Right cardiac atrium (tissue), 5 donors: ENCODE results near the gene ST6GALNAC2. TPM values are rescaled to one million over a fixed set of nuclear protein-coding genes. Genes with fewer than 3 reads are reported as not detected.
A peak's percentile ranks its signal among the peaks of the same experiment; 100 is the strongest.
"Not testable (repeated sequence)": the region's sequence is repeated elsewhere in the genome, so short reads cannot be mapped to it uniquely, and the experiment has no call there.

Experiments used
- ATAC-seq, 2 donors: fragments of 200-7000 bp; cut with Tn5 transposase; one replicate each; pipeline versions ENCODE4 v1.8.0 to v1.9.1; 2020; ENCODE audit warnings: moderate library complexity in 2 of 2, mild to moderate bottlenecking in 1 of 2
- DNase-seq, 3 donors: peaks; one replicate each; pipeline ENCODE4 v3.0.0-alpha.2; 2020
- H3K27ac ChIP-seq: one replicate; pipeline ENCODE4 v1.5.1; 2013; ENCODE audit warnings: mild to moderate bottlenecking, low read length, control low read depth, moderate library complexity
- H3K27me3 ChIP-seq: one replicate; pipeline ENCODE4 v1.6.1; 2013; ENCODE audit not compliant: control insufficient read depth, insufficient read depth
- H3K4me1 ChIP-seq: one replicate; pipeline ENCODE4 v1.6.1; 2013; ENCODE audit warnings: low read length; ENCODE audit not compliant: control insufficient read depth, insufficient read depth
- H3K4me3 ChIP-seq: one replicate; pipeline ENCODE4 v1.5.1; 2013; ENCODE audit warnings: low read length, control low read depth
- H3K9me3 ChIP-seq: one replicate; pipeline ENCODE4 v1.6.1; 2013; ENCODE audit warnings: low read length; ENCODE audit not compliant: control insufficient read depth
- WGBS: extraction: QIAGEN DNeasy Blood & Tissue Kit; methylation state at CpG from one replicate; pipeline ENCODE4 v1.1.7; 2013; 5-methylcytosine and 5-hydroxymethylcytosine counted together
- intact Hi-C, 4 donors: fragments of 100-400 bp; cut with DNase I; formaldehyde crosslinking; loops; one replicate each; pipeline versions ENCODE4 v1.11.0 to v1.14.0; 2022 to 2023
- polyA plus RNA-seq: library from polyadenylated mRNA; stranded (reverse); fragments of 200-250 nt; gene quantifications from one replicate; pipeline ENCODE4 v1.2.3, GENCODE V29; 2013
- total RNA-seq, 4 donors: library from RNA; stranded (reverse); fragmentation: NEBNext Ultra II Directional; extraction: Animal tissue kit (Norgen Biotek cat#: 25700); gene quantifications; one replicate each; pipeline ENCODE4 v1.2.1, GENCODE V29; 2021
- donor health status: healthy with polysubstance abuse.
- donor health status: DM: no; HTN: yes; CAD: no.
- donor health status: DM: no; HTN: no; CAD: no.
- donor health status: DM: no; HTN: yes; CAD: no; lungs with severe emphysema.
- donor health status: DM: yes; HTN: yes; CAD: no.

ST6GALNAC2 gene
- total and polyA plus RNA-seq, 5 donors: 4.0 to 5.8 (median 5.3) TPM

- Histone ChIP-seq H3K27me3 (no peaks in the 10 kb centered on the region), H3K9me3 (no peaks in the 10 kb centered on the region), H3K4me1 (peaks cover 9% of the 10 kb centered on the region), H3K27ac (peak overlapping the region; percentile 97), H3K4me3 (no peak overlapping the region)
- intact Hi-C loops: no loop called here
- ATAC-seq (no peak), DNase-seq (peak; percentile 29 to 52 (median 38))
- WGBS: 70% methylated on average over 18 of the region's 18 CpGs
Observed at GRCh38 chr17:76531486-76532038, 54.1 kb downstream of the ST6GALNAC2 start.

GRCh38 chr17:76530811-76531485 lies 54.7 kb downstream of the ST6GALNAC2 start:
- H3K27me3 ChIP-seq: no peaks in the 10 kb centered on the region
- WGBS: 74% methylated on average over 32 of the region's 32 CpGs
- no peak overlapping the region for H3K4me3 ChIP-seq

GRCh38 chr17:76530095-76530723 lies 55.5 kb downstream of the ST6GALNAC2 start:
- DNase-seq (no peak), ATAC-seq (peak; percentile 59 to 61)
- peak overlapping the region; percentile 97 for H3K27ac ChIP-seq
- no peaks in the 10 kb centered on the region for H3K9me3 ChIP-seq
- H3K4me3 ChIP-seq: no peak overlapping the region
- no peaks in the 10 kb centered on the region for H3K27me3 ChIP-seq
- intact Hi-C loops: no loop called here
- peaks cover 10% of the 10 kb centered on the region for H3K4me1 ChIP-seq
- WGBS: 29% methylated on average over 23 of the region's 23 CpGs

More at GRCh38 chr17:76530811-76531485, 54.7 kb downstream of the ST6GALNAC2 start:
- Histone ChIP-seq H3K9me3 (no peaks in the 10 kb centered on the region), H3K4me1 (peaks cover 9% of the 10 kb centered on the region), H3K27ac (peak overlapping the region; percentile 97)
- DNase-seq: peak; percentile 24 to 71 (median 65)
- ATAC-seq: no peak
- intact Hi-C loops: no loop called here

- Histone ChIP-seq H3K4me1 (peaks cover 16% of the 10 kb centered on the region), H3K4me3 (no peak overlapping the region), H3K27me3 (no peaks in the 10 kb centered on the region), H3K27ac (peak overlapping the region; percentile 97), H3K9me3 (no peaks in the 10 kb centered on the region)
- ATAC-seq (peak; percentile 83 to 84), DNase-seq (peak; percentile 96 to 98 (median 97))
- intact Hi-C loops: loop anchor here in 2 of 4 donors (10.0 kb wide), 2 partner anchors 55 to 95 kb away; partner anchors contain the start of gene ST6GALNAC2 (in 1 of the 2)
- WGBS: 35% methylated on average over 20 of the region's 20 CpGs
Observed at GRCh38 chr17:76529224-76530094, 56.2 kb downstream of the ST6GALNAC2 start.

- intact Hi-C loops: loop anchor here in 2 of 4 donors (10.0 kb wide), 2 partner anchors 56 to 96 kb away; partner anchors contain the start of gene ST6GALNAC2 (in 1 of the 2)
- peak; percentile 62 to 66 for ATAC-seq
- DNase-seq: peak; percentile 89 to 95 (median 92)
- peak overlapping the region; percentile 97 for H3K27ac ChIP-seq
- H3K9me3 ChIP-seq: no peaks in the 10 kb centered on the region
- peaks cover 17% of the 10 kb centered on the region for H3K4me1 ChIP-seq
- peak overlapping the region; percentile 6 for H3K4me3 ChIP-seq
- WGBS: 37% methylated on average over 31 of the region's 31 CpGs
- no peaks in the 10 kb centered on the region for H3K27me3 ChIP-seq
Observed at GRCh38 chr17:76528528-76529223, 57.0 kb downstream of the ST6GALNAC2 start.

GRCh38 chr17:76528156-76528527 lies 57.5 kb downstream of the ST6GALNAC2 start:
- Histone ChIP-seq H3K27ac (peak overlapping the region; percentile 97), H3K27me3 (no peaks in the 10 kb centered on the region), H3K4me1 (peaks cover 17% of the 10 kb centered on the region), H3K9me3 (no peaks in the 10 kb centered on the region), H3K4me3 (peak overlapping the region; percentile 6)
- ATAC-seq: no peak
- peak in 2 of 3 donors; percentile 73 to 81 for DNase-seq
- WGBS: 51% methylated on average over 15 of the region's 15 CpGs
- intact Hi-C loops: loop anchor here in 2 of 4 donors (10.0 kb wide), 2 partner anchors 57 to 97 kb away; partner anchors contain the start of gene ST6GALNAC2 (in 1 of the 2)

GRCh38 chr17:76527430-76528111 lies 58.1 kb downstream of the ST6GALNAC2 start:
- 28% methylated on average over 26 of the region's 26 CpGs for WGBS
- DNase-seq (peak; percentile 88 to 91 (median 90)), ATAC-seq (peak; percentile 37 to 69)
- H3K27ac ChIP-seq: peak overlapping the region; percentile 53
- H3K4me1 ChIP-seq: peaks cover 17% of the 10 kb centered on the region
- H3K27me3 ChIP-seq: no peaks in the 10 kb centered on the region
- no peaks in the 10 kb centered on the region for H3K9me3 ChIP-seq
- no peak overlapping the region for H3K4me3 ChIP-seq
- intact Hi-C loops: loop anchor here in 2 of 4 donors (10.0 kb wide), 2 partner anchors 57 to 97 kb away; partner anchors contain the start of gene ST6GALNAC2 (in 1 of the 2)

- 67% methylated on average over 9 of the region's 9 CpGs for WGBS
- intact Hi-C loops: loop anchor here in 2 of 4 donors (10.0 kb wide), 2 partner anchors 58 to 98 kb away; partner anchors contain the start of gene ST6GALNAC2 (in 1 of the 2)
- H3K27ac ChIP-seq: peak overlapping the region; percentile 53
- peak in 2 of 3 donors; percentile 50 to 60 for DNase-seq
- H3K9me3 ChIP-seq, H3K27me3 ChIP-seq, H3K4me3 ChIP-seq, ATAC-seq: not testable (repeated sequence)
- H3K4me1 ChIP-seq: peaks cover 17% of the 10 kb centered on the region
Observed at GRCh38 chr17:76527016-76527415, 58.6 kb downstream of the ST6GALNAC2 start.

- ATAC-seq, DNase-seq, H3K4me3 ChIP-seq, H3K27me3 ChIP-seq, H3K27ac ChIP-seq, H3K4me1 ChIP-seq, H3K9me3 ChIP-seq: not testable (repeated sequence)
- WGBS: 87% methylated on average over 8 of the region's 8 CpGs
- intact Hi-C loops: loop anchor here in 2 of 4 donors (10.0 kb wide), 2 partner anchors 59 to 99 kb away; partner anchors contain the start of gene ST6GALNAC2 (in 1 of the 2)
Observed at GRCh38 chr17:76525513-76525833, 60.2 kb downstream of the ST6GALNAC2 start.
